PC-9 (cell line): Measurements from ENCODE around the gene NEIL3. TPM values are rescaled to one million over a fixed set of nuclear protein-coding genes. Genes with fewer than 3 reads are reported as not detected.

Source experiments
- BruUV-seq: library from RNA; stranded (reverse); fragments of 400-500 nt; replicated peaks from 2 replicates; lab custom pipeline; 2021; lab: Mats Ljungman, UMichigan
- CTCF ChIA-PET: fragments of 300-600 bp; sonication (Branson Sonifier 250); formaldehyde crosslinking; loops from one replicate; lab custom pipeline; 2022; ENCODE audit warnings: antibody characterized with exemption; lab: Charles Lee
- POLR2A ChIA-PET: fragments of 300-600 bp; sonication (Branson Sonifier 250); formaldehyde crosslinking; loops from one replicate; lab custom pipeline; 2022; ENCODE audit warnings: antibody characterized with exemption; ENCODE audit not compliant: unreplicated experiment; lab: Charles Lee
- DNase-seq, 2 experiments: peaks; one replicate each; pipeline versions ENCODE4 v3.0.0 to v3.0.0-alpha.2; 2015 to 2022; ENCODE audit warnings: mixed read lengths in 1 of 2
- H2AFZ ChIP-seq: fragments of 200-600 bp; sonication (generic); 2 replicates; pipeline ENCODE4 v1.8.1; 2017; ENCODE audit warnings: antibody characterized with exemption
- H3F3A ChIP-seq: fragments of 200-600 bp; sonication (generic); 2 replicates; pipeline ENCODE4 v1.8.1; 2017; ENCODE audit warnings: antibody characterized with exemption, mild to moderate bottlenecking, low read depth; ENCODE audit not compliant: insufficient read depth
- H3K27ac ChIP-seq: fragments of 200-600 bp; sonication (generic); 2 replicates; pipeline ENCODE4 v1.6.1; 2016; ENCODE audit warnings: mixed run types
- H3K27me3 ChIP-seq: fragments of 200-600 bp; sonication (generic); 2 replicates; pipeline ENCODE4 v1.6.1; 2016; ENCODE audit warnings: low read depth, mixed run types; ENCODE audit not compliant: insufficient read depth
- H3K36me3 ChIP-seq: fragments of 200-600 bp; sonication (generic); 2 replicates; pipeline ENCODE4 v1.6.1; 2016; ENCODE audit warnings: low read depth, mixed run types
- H3K4me1 ChIP-seq: fragments of 200-600 bp; sonication (generic); replicated peaks from 2 replicates; pipeline ENCODE4 v1.6.1; 2016; ENCODE audit warnings: mixed run types; ENCODE audit not compliant: insufficient read depth
- H3K4me2 ChIP-seq: fragments of 200-600 bp; sonication (generic); 2 replicates; pipeline ENCODE4 v1.6.1; 2017; ENCODE audit warnings: mixed run types
- H3K4me3 ChIP-seq: fragments of 200-600 bp; sonication (generic); 2 replicates; pipeline ENCODE4 v1.6.1; 2016; ENCODE audit warnings: mixed run types
- H3K79me2 ChIP-seq: fragments of 200-600 bp; sonication (generic); 2 replicates; pipeline ENCODE4 v1.6.1; 2017; ENCODE audit warnings: low read depth, mixed run types
- H3K9me2 ChIP-seq: fragments of 200-600 bp; sonication (generic); 2 replicates; pipeline ENCODE4 v1.8.1; 2017; ENCODE audit warnings: mild to moderate bottlenecking; ENCODE audit not compliant: insufficient read depth
- H3K9me3 ChIP-seq: fragments of 200-600 bp; sonication (generic); 2 replicates; pipeline ENCODE4 v1.8.1; 2016; ENCODE audit warnings: low read depth; ENCODE audit not compliant: insufficient read depth
- H4K20me1 ChIP-seq: fragments of 200-600 bp; sonication (generic); 2 replicates; pipeline ENCODE4 v1.8.1; 2017; ENCODE audit not compliant: insufficient read depth
- CTCF ChIP-seq: fragments of 200-600 bp; sonication (generic); conservative IDR thresholded peaks from 2 replicates; pipeline ENCODE4 v1.6.1; 2017; ENCODE audit warnings: mixed run types, antibody characterized with exemption, mild to moderate bottlenecking, moderate library complexity
- EZH2 ChIP-seq: fragments of 200-600 bp; sonication (generic); IDR thresholded peaks from 2 replicates; pipeline ENCODE4 v1.8.0; 2017; ENCODE audit warnings: antibody characterized with exemption, low read depth
- intact Hi-C: fragments of 100-400 bp; cut with micrococcal nuclease; formaldehyde crosslinking; loops from one replicate; pipeline ENCODE4 v1.10.0; 2022; ENCODE audit not compliant: unreplicated experiment
- total RNA-seq: library from RNA; stranded (reverse); gene quantifications from 2 replicates; pipeline ENCODE4 v1.2.3, GENCODE V29; 2021

Gene NEIL3
- total RNA-seq, 1 experiment from 2014 or later, result 16.2 TPM

- DNase-seq, result no peak
- Histone ChIP-seq H3K79me2 (no peaks in the 10 kb centered on the region), H3K9me2 (no peaks in the 10 kb centered on the region), H3K4me1 (no peaks in the 10 kb centered on the region), H3K27ac (no peak overlapping the region), H3K36me3 (no peaks in the 10 kb centered on the region), H3K4me2 (no peak overlapping the region), H4K20me1 (no peaks in the 10 kb centered on the region), H3K9me3 (no peaks in the 10 kb centered on the region), H3K27me3 (no peaks in the 10 kb centered on the region), H2AFZ (no peak overlapping the region), H3F3A (no peaks in the 10 kb centered on the region), H3K4me3 (no peak overlapping the region)
- no peak for TF ChIP-seq EZH2
- TF ChIP-seq CTCF, result no peak
- POLR2A ChIA-PET, result interaction anchor here (0.5 kb wide), 1 partner anchor 493 kb away, joined by 3 read pairs; no protein-coding TSS in a partner anchor
- no TSS peak for BruUV-seq
- intact Hi-C loops, result no loop called here
- CTCF ChIA-PET, result no interaction called here
Measured at GRCh38 chr4:177380730-177381287, 71.1 kb downstream of the NEIL3 start.

- Histone ChIP-seq H3K9me2 (no peaks in the 10 kb centered on the region), H3K4me2 (no peak overlapping the region), H3F3A (no peaks in the 10 kb centered on the region), H3K36me3 (no peaks in the 10 kb centered on the region), H3K27ac (no peak overlapping the region), H2AFZ (no peak overlapping the region), H3K27me3 (no peaks in the 10 kb centered on the region), H3K79me2 (no peaks in the 10 kb centered on the region), H4K20me1 (no peaks in the 10 kb centered on the region), H3K4me1 (no peaks in the 10 kb centered on the region), H3K4me3 (no peak overlapping the region), H3K9me3 (no peaks in the 10 kb centered on the region)
- intact Hi-C loops, result no loop called here
- no peak for DNase-seq
- POLR2A ChIA-PET, result no interaction called here
- BruUV-seq, result no TSS peak
- no peak for TF ChIP-seq CTCF
- TF ChIP-seq EZH2, result no peak
- CTCF ChIA-PET, result no interaction called here
Measured at GRCh38 chr4:177381762-177382310, 72.2 kb downstream of the NEIL3 start.

GRCh38 chr4:177384856-177385397 is 75.3 kb downstream of the NEIL3 start:
- Histone ChIP-seq H3K27me3 (no peaks in the 10 kb centered on the region), H3F3A (no peaks in the 10 kb centered on the region), H4K20me1 (no peaks in the 10 kb centered on the region), H3K4me1 (no peaks in the 10 kb centered on the region), H3K4me3 (no peak overlapping the region), H3K4me2 (no peak overlapping the region), H3K9me3 (no peaks in the 10 kb centered on the region), H3K79me2 (no peaks in the 10 kb centered on the region), H3K27ac (no peak overlapping the region), H3K36me3 (no peaks in the 10 kb centered on the region), H3K9me2 (no peaks in the 10 kb centered on the region), H2AFZ (no peak overlapping the region)
- DNase-seq, result no peak
- no peak for TF ChIP-seq CTCF
- no peak for TF ChIP-seq EZH2
- BruUV-seq, result no TSS peak
- ChIA-PET CTCF (interaction anchor here (0.6 kb wide), 1 partner anchor 320 kb away, joined by 3 read pairs; no protein-coding TSS in a partner anchor), POLR2A (no interaction called here)
- intact Hi-C loops, result no loop called here
